H1 (cell line): ENCODE results near the gene TRA2A. TPM values are rescaled to one million over a fixed set of nuclear protein-coding genes. Genes with fewer than 3 reads are reported as not detected.

Source experiments
- GTF2F1 ChIP-seq: IDR thresholded peaks from 2 replicates; pipeline ENCODE4 v1.6.1; 2012; ENCODE audit warnings: low read depth, low read length, improper control_type of control experiment, borderline replicate concordance
- JUND ChIP-seq: IDR thresholded peaks from 2 replicates; pipeline ENCODE4 v1.6.1; 2011; ENCODE audit warnings: mild to moderate bottlenecking, improper control_type of control experiment, low read length
- SP2 ChIP-seq: IDR thresholded peaks from 2 replicates; pipeline ENCODE4 v1.6.1; 2012; ENCODE audit warnings: mild to moderate bottlenecking, low read length, inconsistent platforms
- ZNF274 ChIP-seq: IDR thresholded peaks from 2 replicates; pipeline ENCODE4 v1.7.0; 2012; ENCODE audit warnings: low read length, borderline replicate concordance; ENCODE audit errors: extremely low read depth
- polyA plus RNA-seq, 7 experiments: library from polyadenylated mRNA; depleted of rRNA in 3 of 7; stranded (reverse) in 5 of 7; unstranded in 2 of 7; fragments of >200 nt in 5 of 7; fragments of 200-250 nt in 2 of 7; gene quantifications; 1 replicate in 5 of 7; 2 replicates in 1 of 7; 4 replicates in 1 of 7; pipeline versions ENCODE4 v1.2.1 to v1.2.3, GENCODE V29; 2011 to 2013; ENCODE audit warnings: missing spikeins in 2 of 7, mixed read lengths in 2 of 7
- total RNA-seq: library from RNA; stranded (reverse); fragmentation: NEBNext Ultra II Directional; extraction: Animal tissue kit (Norgen Biotek cat#: 25700); gene quantifications from 2 replicates; pipeline ENCODE4 v1.2.1, GENCODE V29; 2021

Gene TRA2A
- total and polyA plus RNA-seq, 2 of the 8 experiments (the other 6 are each of a cell fraction or from before 2014, with no cell fraction given) = 116 to 125 TPM

DNA sequence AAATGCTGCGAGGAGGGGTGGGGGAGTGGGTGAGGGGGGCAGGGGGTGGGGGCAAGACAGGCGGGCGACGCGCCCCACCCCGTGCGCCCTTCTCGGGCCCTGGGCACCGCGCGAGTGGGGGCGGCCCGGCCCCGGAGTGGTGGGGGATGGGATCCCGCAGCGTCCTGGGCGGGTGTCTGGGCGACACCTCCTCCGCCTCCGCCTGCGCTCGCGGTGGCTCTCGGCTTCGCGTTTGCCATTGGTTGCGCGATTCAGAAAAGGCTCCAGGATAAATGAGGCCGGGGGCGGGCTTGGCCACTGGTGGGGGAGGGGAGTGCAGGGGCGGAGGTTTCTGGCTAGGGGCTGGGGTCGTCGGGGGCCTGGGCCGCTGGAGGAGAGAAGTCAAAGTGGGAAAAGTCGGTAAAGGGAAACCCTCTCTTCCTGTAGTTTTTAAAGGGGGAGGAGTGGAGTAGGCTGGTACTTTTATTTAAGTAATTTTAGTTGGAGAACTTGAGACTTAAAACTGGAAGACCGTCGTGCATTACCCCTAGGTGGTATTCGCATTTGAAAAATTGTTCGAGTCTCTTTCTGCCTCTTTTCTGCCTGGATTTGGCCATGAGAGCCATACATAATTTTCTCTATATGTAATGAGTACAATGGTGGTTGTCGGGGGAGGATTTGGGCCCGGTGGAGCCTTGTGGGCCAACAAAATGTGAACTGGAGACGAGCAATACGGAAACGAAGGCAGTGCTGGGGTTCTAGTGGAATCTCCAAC, 60.5 kb downstream of the TRA2A start (continued):
- no peak for TF ChIP-seq JUND
- no peak for TF ChIP-seq SP2
- TF ChIP-seq ZNF274 = no peak
- no peak for TF ChIP-seq GTF2F1
